GM13977 (cell line): ENCODE data around the gene CDH4.

ENCODE experiments used
- DNase-seq: peaks from one replicate; pipeline ENCODE4 v3.0.0; 2012; ENCODE audit warnings: low spot score
- CTCF ChIP-seq: IDR thresholded peaks from 2 replicates; pipeline ENCODE4 v1.5.1; 2012; ENCODE audit warnings: mild to moderate bottlenecking, control low read depth; ENCODE audit not compliant: insufficient read depth; ENCODE audit errors: extremely low read depth, missing control alignments
- in situ Hi-C: fragments of 300-500 bp; cut with MboI; formaldehyde crosslinking; loops from one replicate; pipeline ENCODE4 v1.12.0; 2022; ENCODE audit warnings: low sequenced_read_pairs, low pct_unique_long_range_greater_than_20kb, mixed read lengths, inconsistent platforms; ENCODE audit not compliant: unreplicated experiment

The CDH4 gene

GRCh38 chr20:61769286-61769832 lies 517.3 kb downstream of the CDH4 start:
- no peak for DNase-seq
- no peak for TF ChIP-seq CTCF
- in situ Hi-C loops = no loop called here

GRCh38 chr20:61770113-61770585 lies 518.1 kb downstream of the CDH4 start:
- no peak for DNase-seq
- TF ChIP-seq CTCF = no peak
- in situ Hi-C loops = no loop called here

- no peak for DNase-seq
- TF ChIP-seq CTCF = no peak
- in situ Hi-C loops = no loop called here
Measured at GRCh38 chr20:61771805-61772350, 519.8 kb downstream of the CDH4 start.

- in situ Hi-C loops = no loop called here
- TF ChIP-seq CTCF = no peak
- no peak for DNase-seq
Measured at GRCh38 chr20:61772828-61773631, 521.0 kb downstream of the CDH4 start.

- in situ Hi-C loops = no loop called here
- no peak for TF ChIP-seq CTCF
- DNase-seq = no peak
Measured at GRCh38 chr20:61773926-61774587, 522.0 kb downstream of the CDH4 start.

- TF ChIP-seq CTCF = no peak
- DNase-seq = no peak
- in situ Hi-C loops = no loop called here
Measured at GRCh38 chr20:61775423-61775822, 523.4 kb downstream of the CDH4 start.
